GM19438 (cell line): Measurements from ENCODE around the gene CD33.
"Not testable (repeated sequence)": the region's sequence is repeated elsewhere in the genome, so short reads cannot be mapped to it uniquely, and the experiment has no call there.

Experiments used
- ATAC-seq: cut with Tn5 transposase; IDR thresholded peaks from one replicate; pipeline ENCODE4 v1.9.1; 2021; ENCODE audit warnings: low read depth; ENCODE audit not compliant: unreplicated experiment

CD33 gene

GRCh38 chr19:51224898-51225393 is at the start of gene CD33:
Gene CD33, plus strand, starts transcription at chr19:51225080. Its CDS starts 39 bp downstream, at chr19:51225119.
- ATAC-seq, result not testable (repeated sequence)

- ATAC-seq, result no peak
Measured at GRCh38 chr19:51179256-51179655, 45.6 kb upstream of the CD33 start.

- no peak for ATAC-seq
Measured at GRCh38 chr19:51181377-51181912, 43.4 kb upstream of the CD33 start.

GRCh38 chr19:51181913-51182419 is 42.9 kb upstream of the CD33 start:
- no peak for ATAC-seq

GRCh38 chr19:51183629-51184028 is 41.3 kb upstream of the CD33 start:
- no peak for ATAC-seq

GRCh38 chr19:51185069-51185867 is 39.6 kb upstream of the CD33 start:
- ATAC-seq, result no peak

GRCh38 chr19:51185868-51186215 is 39.0 kb upstream of the CD33 start:
- ATAC-seq, result no peak

- no peak for ATAC-seq
Measured at GRCh38 chr19:51186323-51186722, 38.6 kb upstream of the CD33 start.

- ATAC-seq, result no peak
Measured at GRCh38 chr19:51187395-51188226, 37.3 kb upstream of the CD33 start.

GRCh38 chr19:51188227-51188559 is 36.7 kb upstream of the CD33 start:
- no peak for ATAC-seq

GRCh38 chr19:51192689-51193088 is 32.2 kb upstream of the CD33 start:
- no peak for ATAC-seq

GRCh38 chr19:51194527-51195315 is 30.2 kb upstream of the CD33 start:
- ATAC-seq, result no peak

- no peak for ATAC-seq
Measured at GRCh38 chr19:51195316-51195586, 29.6 kb upstream of the CD33 start.

- ATAC-seq, result no peak
Measured at GRCh38 chr19:51195616-51196015, 29.3 kb upstream of the CD33 start.

GRCh38 chr19:51196181-51196580 is 28.7 kb upstream of the CD33 start:
- no peak for ATAC-seq

GRCh38 chr19:51198641-51199040 is 26.2 kb upstream of the CD33 start:
- no peak for ATAC-seq

- ATAC-seq, result no peak
Measured at GRCh38 chr19:51200071-51200666, 24.7 kb upstream of the CD33 start.

GRCh38 chr19:51201712-51202111 is 23.2 kb upstream of the CD33 start:
- ATAC-seq, result no peak

GRCh38 chr19:51203916-51204315 is 21.0 kb upstream of the CD33 start:
- no peak for ATAC-seq

GRCh38 chr19:51204321-51204720 is 20.6 kb upstream of the CD33 start:
- ATAC-seq, result no peak
